Activated CD4-positive, alpha-beta T cell treated with anti-CD3 and anti-CD28 coated beads for 24 hours (primary cell): ENCODE data around the gene UBE2O.

Experiments used
- DNase-seq, 2 donors: peaks; one replicate each; pipeline ENCODE4 v3.0.0-alpha.2; 2020; ENCODE audit warnings: low read depth in 2 of 2

The UBE2O gene

DNA sequence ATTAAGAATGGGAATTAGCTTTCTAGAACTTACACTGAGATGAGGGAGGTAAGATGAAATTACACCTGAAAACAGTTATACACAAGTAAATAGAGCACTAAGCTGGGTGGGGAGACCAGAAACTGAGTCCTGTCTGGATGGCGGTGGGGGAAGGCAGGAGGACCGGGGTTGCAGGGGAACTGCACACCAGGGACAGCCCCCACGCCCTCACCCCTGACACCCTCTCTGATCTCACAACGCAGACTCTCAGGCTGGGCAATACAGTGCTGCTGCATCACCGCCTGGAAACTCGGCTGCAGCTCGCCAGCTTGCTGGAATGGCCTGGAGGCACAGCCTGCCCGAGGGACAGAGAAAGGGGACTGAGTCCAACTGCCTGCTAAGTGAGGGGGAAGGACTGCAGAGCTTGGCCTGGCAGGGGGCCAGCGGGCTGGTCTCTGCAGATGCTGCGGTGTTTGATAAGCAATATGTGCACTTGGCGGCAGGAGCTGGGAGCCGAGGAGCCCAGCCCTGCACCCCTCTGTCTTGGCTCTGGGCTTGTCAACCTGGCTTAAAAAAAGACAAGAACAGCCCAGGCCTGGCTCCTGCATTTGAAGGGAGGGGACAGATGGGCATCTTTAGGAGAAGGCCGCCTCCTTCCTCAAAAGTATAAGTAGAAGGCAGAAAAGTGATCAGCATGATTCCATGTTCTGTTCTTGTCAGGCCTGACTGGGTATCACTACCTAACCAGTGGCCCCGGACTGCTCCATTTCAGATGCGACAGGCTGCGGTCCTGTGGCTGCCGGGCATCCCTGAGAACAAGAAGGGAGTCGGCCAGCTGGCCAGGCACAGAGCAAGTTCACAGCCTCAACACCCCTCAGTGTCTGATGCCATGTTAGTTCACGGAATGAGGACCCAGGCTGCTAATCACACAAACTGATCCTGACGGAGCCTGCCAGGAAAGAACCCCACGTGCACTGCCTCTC lies 38.3 kb downstream of the UBE2O start:
- no peak for DNase-seq

DNA sequence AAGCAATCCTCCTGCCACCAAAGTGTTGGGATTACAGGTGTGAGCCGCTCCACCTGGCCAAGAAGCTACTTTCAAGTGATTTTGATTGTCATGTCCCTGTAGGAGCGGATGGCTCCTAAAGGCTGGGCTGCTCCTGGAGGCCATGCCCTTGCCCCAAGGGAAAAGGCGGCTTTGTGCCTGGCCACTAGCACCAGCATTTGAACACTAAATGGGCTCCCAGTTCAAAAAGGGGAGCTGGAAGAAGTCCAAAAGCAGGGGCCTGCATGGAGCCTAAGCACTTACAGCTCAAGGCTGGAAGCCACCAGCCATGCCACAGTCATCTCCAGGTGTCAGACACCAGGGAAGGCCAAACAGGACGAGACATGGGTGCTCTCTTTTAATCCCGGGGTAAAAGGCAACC lies 41.7 kb downstream of the UBE2O start:
- DNase-seq: no peak

- no peak for DNase-seq
These were observed 42.5 kb downstream of the UBE2O start for GRCh38 chr17:76410328-76410965.

- DNase-seq: peak; percentile 44 to 66
These were observed 44.7 kb downstream of the UBE2O start for GRCh38 chr17:76408037-76408849.

GRCh38 chr17:76407509-76407908 lies 45.4 kb downstream of the UBE2O start:
- no peak for DNase-seq

- no peak for DNase-seq
These were observed 46.8 kb downstream of the UBE2O start for GRCh38 chr17:76405967-76406647.

DNA sequence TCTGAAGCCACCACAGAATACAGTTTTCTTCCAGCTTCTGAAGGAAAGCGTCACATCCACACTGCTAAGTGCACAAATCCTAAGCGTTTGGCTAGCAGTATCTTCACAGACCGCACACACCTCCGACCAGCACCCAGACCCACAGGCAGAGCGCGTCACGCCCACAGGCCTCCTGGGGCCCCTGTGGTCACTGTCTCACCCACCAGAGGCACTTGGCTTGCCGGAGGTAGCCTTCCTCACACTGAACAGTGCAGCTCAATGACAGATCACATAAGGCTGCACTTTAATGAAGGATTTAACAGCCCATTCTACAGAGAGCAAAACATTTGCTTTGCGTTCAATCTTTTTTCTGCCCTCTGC lies 47.4 kb downstream of the UBE2O start:
- DNase-seq: no peak

GRCh38 chr17:76404976-76405563 lies 47.9 kb downstream of the UBE2O start:
- no peak for DNase-seq

DNA sequence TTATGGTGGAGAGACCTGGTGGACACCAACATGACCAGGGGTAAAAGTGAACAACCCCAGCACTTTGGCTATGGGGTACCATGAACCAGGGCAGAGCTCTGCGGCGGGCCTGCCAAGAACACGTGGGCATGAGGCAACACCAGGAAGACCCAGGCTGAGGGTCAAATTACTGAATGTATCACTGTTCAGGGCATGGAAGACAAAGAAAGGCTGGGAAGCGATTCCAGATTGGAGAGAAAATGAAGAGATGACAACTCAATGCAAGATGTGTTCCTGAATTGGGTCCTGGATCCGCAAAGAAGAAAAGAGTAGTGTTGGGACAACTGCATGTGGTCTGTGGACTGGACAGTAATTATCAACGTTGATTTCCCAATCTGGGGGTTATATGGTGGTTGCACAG lies 48.7 kb downstream of the UBE2O start:
- no peak for DNase-seq

DNA sequence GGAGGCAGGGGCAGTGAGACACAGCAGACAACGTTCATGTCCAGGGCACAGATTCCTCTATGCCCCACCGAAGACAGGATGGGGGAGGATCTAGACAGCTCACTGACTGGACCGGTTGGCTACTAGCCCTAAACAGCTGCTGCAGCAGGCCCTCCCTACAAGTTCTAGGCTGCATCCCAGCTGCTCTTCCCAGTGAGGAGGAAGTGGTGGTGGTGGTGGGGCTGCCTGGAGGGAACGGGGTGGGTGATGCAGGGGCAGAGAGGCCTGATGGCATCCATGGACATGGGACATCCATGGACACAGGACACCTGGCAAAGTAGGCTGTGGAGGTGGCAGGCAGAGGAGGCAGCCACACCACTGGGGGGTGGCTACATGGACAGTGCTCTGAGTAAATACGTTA lies 50.2 kb downstream of the UBE2O start:
- DNase-seq: no peak

- no peak for DNase-seq
These were observed 53.5 kb downstream of the UBE2O start for GRCh38 chr17:76399175-76400172.

GRCh38 chr17:76398523-76399174 lies 54.3 kb downstream of the UBE2O start:
- DNase-seq: no peak

GRCh38 chr17:76397687-76398522 lies 55.0 kb downstream of the UBE2O start:
- DNase-seq: peak; percentile 84 to 85

DNA sequence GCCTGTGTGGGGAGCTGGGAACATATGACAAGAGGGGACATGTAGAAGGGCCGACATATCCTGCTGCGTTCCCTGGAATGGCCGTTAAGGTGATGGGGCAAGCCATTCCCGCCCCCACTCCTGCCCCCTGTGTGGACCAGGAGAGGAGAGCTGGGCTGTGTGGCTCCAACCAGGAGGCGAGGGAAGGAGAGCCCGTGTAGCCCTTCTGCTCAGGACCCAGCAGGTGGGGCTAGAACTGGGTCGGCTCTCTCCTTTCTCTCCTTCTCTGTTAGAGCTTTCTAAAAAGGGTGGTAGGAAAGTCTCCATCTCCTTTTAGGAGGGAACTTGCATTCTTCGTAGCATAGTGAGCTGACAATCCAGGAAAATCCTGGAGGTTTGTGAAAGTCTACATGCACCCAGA lies 55.8 kb downstream of the UBE2O start:
- no peak for DNase-seq

GRCh38 chr17:76395980-76396379 lies 57.0 kb downstream of the UBE2O start:
- DNase-seq: no peak

DNA sequence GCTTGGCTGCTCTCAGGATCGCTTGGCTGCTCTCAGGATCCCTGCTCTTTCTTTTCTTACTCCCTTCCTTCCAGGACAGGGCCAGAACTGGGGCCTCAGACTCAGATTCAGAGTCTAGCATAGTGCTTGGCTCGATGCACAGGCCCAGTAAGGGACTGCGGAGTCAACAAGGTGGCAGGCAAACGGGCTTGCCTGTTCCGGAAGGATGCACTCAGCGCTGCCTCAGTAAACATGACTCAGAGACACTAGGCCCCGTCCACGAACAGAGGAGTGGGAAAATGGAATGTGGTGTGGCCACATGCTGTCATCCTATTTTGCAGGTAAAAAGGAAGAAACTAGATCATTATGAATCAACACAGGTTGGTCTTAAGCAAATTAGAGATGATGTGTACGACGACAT lies 58.8 kb downstream of the UBE2O start:
- no peak for DNase-seq

GRCh38 chr17:76391200-76391715 lies 61.7 kb downstream of the UBE2O start:
- DNase-seq: no peak

DNA sequence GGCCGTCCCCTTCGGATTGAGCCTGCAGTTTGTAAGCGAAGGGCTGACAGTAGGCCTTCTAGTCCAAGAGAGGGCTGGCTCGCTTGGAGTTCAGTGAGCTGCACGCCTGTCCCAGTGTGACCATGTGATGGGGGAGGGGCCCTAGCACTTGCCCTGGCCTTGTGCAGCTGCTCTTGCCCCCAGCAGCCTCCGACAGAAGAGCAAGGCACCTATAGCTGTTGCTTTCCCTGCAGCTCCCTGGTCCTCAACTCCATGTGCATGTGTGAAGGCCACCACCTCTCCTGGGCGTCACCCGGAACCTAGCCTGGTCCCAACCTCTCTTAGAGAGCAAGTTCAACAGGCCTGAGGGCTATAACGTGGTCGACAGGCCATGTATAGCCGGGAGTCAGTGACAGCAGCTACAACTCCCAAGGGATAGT lies 62.9 kb downstream of the UBE2O start:
- DNase-seq: no peak
